ENCODE measurements around the gene GOLGA6C.
"Not testable (repeated sequence)": the region's sequence is repeated elsewhere in the genome, so short reads cannot be mapped to it uniquely, and the experiment has no call there.

GOLGA6C gene

GRCh38 chr15:75314552-75315290 lies 56.6 kb downstream of the GOLGA6C start:
- DNase-seq (ENCODE audit: low read depth in 2 of 2), result no peak

- not testable (repeated sequence) for DNase-seq (ENCODE audit: low read depth in 2 of 2)
These were observed 61.2 kb downstream of the GOLGA6C start for GRCh38 chr15:75319231-75319897.

All from stimulated activated CD8-positive, alpha-beta memory T cell treated with anti-CD3 and anti-CD28 coated beads, Interleukin-15, amount 100 ng/mL, for 48 hours (primary cell).